ENCODE data around the gene AK5.

GRCh38 chr1:77360256-77360655 is 78.4 kb downstream of the AK5 start:
- TF ChIP-seq, protein P1, sequence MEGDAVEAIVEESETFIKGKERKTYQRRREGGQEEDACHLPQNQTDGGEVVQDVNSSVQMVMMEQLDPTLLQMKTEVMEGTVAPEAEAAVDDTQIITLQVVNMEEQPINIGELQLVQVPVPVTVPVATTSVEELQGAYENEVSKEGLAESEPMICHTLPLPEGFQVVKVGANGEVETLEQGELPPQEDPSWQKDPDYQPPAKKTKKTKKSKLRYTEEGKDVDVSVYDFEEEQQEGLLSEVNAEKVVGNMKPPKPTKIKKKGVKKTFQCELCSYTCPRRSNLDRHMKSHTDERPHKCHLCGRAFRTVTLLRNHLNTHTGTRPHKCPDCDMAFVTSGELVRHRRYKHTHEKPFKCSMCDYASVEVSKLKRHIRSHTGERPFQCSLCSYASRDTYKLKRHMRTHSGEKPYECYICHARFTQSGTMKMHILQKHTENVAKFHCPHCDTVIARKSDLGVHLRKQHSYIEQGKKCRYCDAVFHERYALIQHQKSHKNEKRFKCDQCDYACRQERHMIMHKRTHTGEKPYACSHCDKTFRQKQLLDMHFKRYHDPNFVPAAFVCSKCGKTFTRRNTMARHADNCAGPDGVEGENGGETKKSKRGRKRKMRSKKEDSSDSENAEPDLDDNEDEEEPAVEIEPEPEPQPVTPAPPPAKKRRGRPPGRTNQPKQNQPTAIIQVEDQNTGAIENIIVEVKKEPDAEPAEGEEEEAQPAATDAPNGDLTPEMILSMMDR (IDR thresholded peaks at IDR 0.05), result no peak
- TF ChIP-seq POLR2A (IDR thresholded peaks at IDR 0.05) (no peak), EP300 (IDR thresholded peaks at IDR 0.05) (no peak), POLR2AphosphoS5 (IDR thresholded peaks at IDR 0.05) (no peak)
